ENCODE results near the gene IL6R. TPM values are rescaled to one million over a fixed set of nuclear protein-coding genes. Genes with fewer than 3 reads are reported as not detected.

IL6R gene
- total RNA-seq, 4 donors from 2014 or later, result 44.7 to 59.4 (median 55.5) TPM

DNA sequence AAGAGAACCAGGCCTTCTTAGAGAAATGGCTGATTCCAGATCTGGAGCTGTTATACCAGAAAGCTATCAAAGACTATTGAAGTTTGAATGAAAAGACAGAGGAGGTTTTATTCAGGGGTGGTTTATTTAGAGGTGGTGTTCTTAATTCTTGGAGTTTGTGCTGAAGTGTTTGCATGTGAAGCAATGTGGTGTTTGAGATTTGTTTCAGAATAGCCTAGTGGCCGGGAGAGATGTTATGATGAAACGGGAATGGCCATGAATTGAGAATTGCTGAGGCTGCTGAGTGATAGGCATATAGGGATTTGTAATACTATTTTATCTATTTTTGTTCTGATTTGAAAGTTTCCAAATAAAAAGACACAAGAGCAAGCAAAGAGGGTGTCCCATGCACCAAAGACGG lies 107.6 kb downstream of the IL6R start:
- TF ChIP-seq POLR2A (IDR thresholded peaks at IDR 0.05) (no peak), POLR2AphosphoS5 (IDR thresholded peaks at IDR 0.05) (no peak), EP300 (IDR thresholded peaks at IDR 0.05) (no peak)
- TF ChIP-seq, protein P1, sequence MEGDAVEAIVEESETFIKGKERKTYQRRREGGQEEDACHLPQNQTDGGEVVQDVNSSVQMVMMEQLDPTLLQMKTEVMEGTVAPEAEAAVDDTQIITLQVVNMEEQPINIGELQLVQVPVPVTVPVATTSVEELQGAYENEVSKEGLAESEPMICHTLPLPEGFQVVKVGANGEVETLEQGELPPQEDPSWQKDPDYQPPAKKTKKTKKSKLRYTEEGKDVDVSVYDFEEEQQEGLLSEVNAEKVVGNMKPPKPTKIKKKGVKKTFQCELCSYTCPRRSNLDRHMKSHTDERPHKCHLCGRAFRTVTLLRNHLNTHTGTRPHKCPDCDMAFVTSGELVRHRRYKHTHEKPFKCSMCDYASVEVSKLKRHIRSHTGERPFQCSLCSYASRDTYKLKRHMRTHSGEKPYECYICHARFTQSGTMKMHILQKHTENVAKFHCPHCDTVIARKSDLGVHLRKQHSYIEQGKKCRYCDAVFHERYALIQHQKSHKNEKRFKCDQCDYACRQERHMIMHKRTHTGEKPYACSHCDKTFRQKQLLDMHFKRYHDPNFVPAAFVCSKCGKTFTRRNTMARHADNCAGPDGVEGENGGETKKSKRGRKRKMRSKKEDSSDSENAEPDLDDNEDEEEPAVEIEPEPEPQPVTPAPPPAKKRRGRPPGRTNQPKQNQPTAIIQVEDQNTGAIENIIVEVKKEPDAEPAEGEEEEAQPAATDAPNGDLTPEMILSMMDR (IDR thresholded peaks at IDR 0.05), result no peak
- Histone ChIP-seq H3K4me1 (no peaks in the 10 kb centered on the region), H3K27me3 (peaks cover 26% of the 10 kb centered on the region), H3K4me3 (no peak overlapping the region), H3K27ac (no peak overlapping the region), H3K36me3 (no peaks in the 10 kb centered on the region), H3K9me3 (no peaks in the 10 kb centered on the region)
- no peak for ATAC-seq
- WGBS, 2 donors (ENCODE audit: low coverage in 1 of 2), result 80 to 87% methylated on average over 2 to 3 of the region's 3 CpGs

DNA sequence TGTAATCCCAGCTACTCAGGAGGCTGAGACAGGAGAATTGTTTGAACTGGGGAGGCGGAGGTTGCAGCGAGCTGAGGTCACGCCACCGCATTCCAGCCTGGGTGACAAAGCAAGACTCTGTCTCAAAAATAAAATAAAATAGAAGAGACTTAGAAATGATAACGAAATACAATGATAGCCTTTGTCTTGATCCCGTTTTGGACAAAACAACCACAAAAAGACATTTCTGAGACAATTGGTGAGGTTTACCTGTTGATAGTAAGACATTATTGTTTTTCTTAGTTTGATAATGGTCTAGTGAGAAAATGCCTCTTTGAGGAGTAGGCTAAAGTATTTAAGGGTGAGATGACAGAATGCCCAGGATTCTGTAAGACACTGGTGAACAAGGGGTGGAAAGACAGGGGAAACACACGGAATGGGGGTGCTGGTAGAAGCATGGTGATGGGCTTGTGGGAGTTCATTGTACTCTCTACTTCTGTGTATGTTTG lies 109.0 kb downstream of the IL6R start:
- WGBS, 2 donors (ENCODE audit: low coverage in 1 of 2), result 90 to 92% methylated on average over 7 of the region's 7 CpGs
- H3K4me1 ChIP-seq, result no peaks in the 10 kb centered on the region
- no peak overlapping the region for H3K4me3 ChIP-seq
- TF ChIP-seq EP300 (IDR thresholded peaks at IDR 0.05) (no peak), POLR2A (IDR thresholded peaks at IDR 0.05) (no peak), POLR2AphosphoS5 (IDR thresholded peaks at IDR 0.05) (no peak)
- TF ChIP-seq, protein P1 (IDR thresholded peaks at IDR 0.05), result no peak
- peaks cover 23% of the 10 kb centered on the region for H3K27me3 ChIP-seq
- no peaks in the 10 kb centered on the region for H3K9me3 ChIP-seq
- no peak overlapping the region for H3K27ac ChIP-seq
- no peaks in the 10 kb centered on the region for H3K36me3 ChIP-seq
- ATAC-seq, result no peak

DNA sequence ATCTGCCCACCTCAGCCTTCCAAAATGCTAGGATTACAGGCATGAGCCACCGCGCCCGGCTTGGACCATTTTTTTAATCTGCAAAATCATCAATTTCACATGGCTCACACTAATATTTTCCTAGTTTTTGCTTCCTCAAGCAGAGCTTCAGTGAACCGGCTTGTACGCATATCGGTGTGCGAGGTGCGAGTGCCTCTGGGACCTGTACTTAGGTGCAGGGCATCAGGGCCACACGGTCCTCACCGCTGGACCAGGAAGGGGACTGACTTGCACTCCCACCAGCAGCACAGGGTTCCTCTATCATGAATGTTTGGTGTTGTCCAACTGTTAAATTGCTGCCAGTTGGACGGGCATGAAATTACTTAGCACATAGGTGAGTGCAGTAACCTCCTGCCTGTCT lies 112.5 kb downstream of the IL6R start:
- no peak overlapping the region for H3K4me3 ChIP-seq
- H3K36me3 ChIP-seq, result no peaks in the 10 kb centered on the region

More for the DNA sequence above, 112.5 kb downstream of the IL6R start:
- Histone ChIP-seq H3K27ac (no peak overlapping the region), H3K4me1 (no peaks in the 10 kb centered on the region), H3K9me3 (no peaks in the 10 kb centered on the region), H3K27me3 (peaks cover 13% of the 10 kb centered on the region)
- ATAC-seq, result no peak
- WGBS, 2 donors (ENCODE audit: low coverage in 1 of 2), result 97 to 100% methylated on average over 3 to 6 of the region's 11 CpGs
- TF ChIP-seq POLR2AphosphoS5 (IDR thresholded peaks at IDR 0.05), result no peak
- TF ChIP-seq, protein P1 (IDR thresholded peaks at IDR 0.05), result no peak

Other genes starting within 250 kb of the IL6R start
- gene TPM3, start 213.2 kb upstream of the IL6R start, total RNA-seq, result 100 to 1,000 TPM in 3 of 4 donors, 10 to 100 TPM in 1; 95.9 to 275 (median 151) TPM
- gene CFAP141, start 199.0 kb upstream of the IL6R start, total RNA-seq, result not detected
- gene UBAP2L, start 184.4 kb upstream of the IL6R start, total RNA-seq, result 10 to 100 TPM; 71.6 to 79.9 (median 75.1) TPM
- 100 to 1,000 TPM in 3 of 4 donors, 10 to 100 TPM in 1; 86.7 to 128 (median 120) TPM for gene HAX1, start 132.7 kb upstream of the IL6R start, total RNA-seq
- 1 to 10 TPM in 1 of 4 donors, under 1 TPM in 1, not detected in 2; 0.12 to 1.1 TPM for gene AQP10, start 84.2 kb upstream of the IL6R start, total RNA-seq
- gene ATP8B2, start 79.8 kb upstream of the IL6R start, total RNA-seq, result 100 to 1,000 TPM; 107 to 175 (median 131) TPM
- gene TDRD10, start 96.9 kb downstream of the IL6R start, total RNA-seq, result 1 to 10 TPM; 1.4 to 3.3 (median 2.8) TPM
- 10 to 100 TPM in 3 of 4 donors, 1 to 10 TPM in 1; 7.2 to 13.9 (median 11.7) TPM for gene SHE, start 97.1 kb downstream of the IL6R start, total RNA-seq
- 10 to 100 TPM; 27.4 to 39.7 (median 32.2) TPM for gene UBE2Q1, start 153.3 kb downstream of the IL6R start, total RNA-seq
- under 1 TPM in 3 of 4 donors, not detected in 1; 0.08 to 0.45 (median 0.13) TPM for gene CHRNB2, start 162.4 kb downstream of the IL6R start, total RNA-seq
- 100 to 1,000 TPM in 1 of 4 donors, 10 to 100 TPM in 3; 71.0 to 108 (median 90.4) TPM for gene ADAR, start 202.8 kb downstream of the IL6R start, total RNA-seq